ENCODE results near the gene NFATC2.

DNA sequence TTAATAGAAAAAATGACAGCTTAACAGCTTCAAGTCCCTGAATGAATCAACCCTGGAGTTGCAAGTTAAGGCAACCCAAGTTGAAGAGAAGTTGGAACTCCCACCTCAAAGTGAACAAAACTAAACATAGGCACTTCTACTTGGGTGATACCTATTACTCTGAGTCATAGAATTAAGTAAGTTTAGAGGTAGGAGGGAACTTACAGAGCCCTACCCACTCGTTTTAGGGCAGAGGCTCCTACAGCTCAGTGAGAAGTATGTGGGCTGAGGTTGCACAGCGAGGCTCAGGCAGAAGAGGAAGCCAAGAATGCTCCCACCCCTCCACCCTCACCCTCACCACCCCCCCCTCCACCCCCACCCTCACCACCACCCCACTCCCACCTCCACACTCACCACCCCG lies 42.2 kb downstream of the NFATC2 start:
- TF ChIP-seq, protein P1, sequence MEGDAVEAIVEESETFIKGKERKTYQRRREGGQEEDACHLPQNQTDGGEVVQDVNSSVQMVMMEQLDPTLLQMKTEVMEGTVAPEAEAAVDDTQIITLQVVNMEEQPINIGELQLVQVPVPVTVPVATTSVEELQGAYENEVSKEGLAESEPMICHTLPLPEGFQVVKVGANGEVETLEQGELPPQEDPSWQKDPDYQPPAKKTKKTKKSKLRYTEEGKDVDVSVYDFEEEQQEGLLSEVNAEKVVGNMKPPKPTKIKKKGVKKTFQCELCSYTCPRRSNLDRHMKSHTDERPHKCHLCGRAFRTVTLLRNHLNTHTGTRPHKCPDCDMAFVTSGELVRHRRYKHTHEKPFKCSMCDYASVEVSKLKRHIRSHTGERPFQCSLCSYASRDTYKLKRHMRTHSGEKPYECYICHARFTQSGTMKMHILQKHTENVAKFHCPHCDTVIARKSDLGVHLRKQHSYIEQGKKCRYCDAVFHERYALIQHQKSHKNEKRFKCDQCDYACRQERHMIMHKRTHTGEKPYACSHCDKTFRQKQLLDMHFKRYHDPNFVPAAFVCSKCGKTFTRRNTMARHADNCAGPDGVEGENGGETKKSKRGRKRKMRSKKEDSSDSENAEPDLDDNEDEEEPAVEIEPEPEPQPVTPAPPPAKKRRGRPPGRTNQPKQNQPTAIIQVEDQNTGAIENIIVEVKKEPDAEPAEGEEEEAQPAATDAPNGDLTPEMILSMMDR (IDR thresholded peaks at IDR 0.05), result no peak
- TF ChIP-seq POLR2A (IDR thresholded peaks at IDR 0.05) (no peak), POLR2AphosphoS5 (IDR thresholded peaks at IDR 0.05) (no peak), EP300 (IDR thresholded peaks at IDR 0.05; ENCODE audit: low read depth) (no peak)
